ENCODE data around the gene TAS2R1. TPM values are rescaled to one million over a fixed set of nuclear protein-coding genes. Genes with fewer than 3 reads are reported as not detected.

TAS2R1 gene
- total RNA-seq, 4 donors from 2014 or later, result not detected

DNA sequence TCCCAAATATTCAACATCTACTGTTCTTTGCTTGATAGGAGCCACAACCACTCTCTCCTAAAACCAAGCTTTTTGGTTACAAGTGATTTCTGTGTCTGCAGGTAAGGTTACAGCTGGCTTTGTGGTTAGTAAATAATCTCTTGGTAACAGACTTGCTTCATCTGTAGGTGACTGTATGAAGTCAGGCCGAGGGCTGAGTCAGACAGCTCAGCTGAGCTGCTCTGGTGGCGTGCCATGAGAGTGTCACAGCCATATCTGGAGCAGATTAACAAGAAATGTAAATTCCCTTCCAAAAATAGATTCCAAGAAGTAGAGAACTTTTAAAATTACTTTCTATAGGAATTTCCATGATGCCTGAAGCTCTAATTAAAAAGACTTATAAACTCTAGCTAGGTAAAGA lies 23.7 kb upstream of the TAS2R1 start:
- no peaks in the 10 kb centered on the region for H3K36me3 ChIP-seq
- 44% methylated on average over 2 of the region's 2 CpGs; no CpG with 5 or more reads in 1 of the 2 donors for WGBS, 2 donors (ENCODE audit: low coverage in 1 of 2)
- no peak overlapping the region for H3K4me3 ChIP-seq
- H3K4me1 ChIP-seq, result no peaks in the 10 kb centered on the region
- H3K27ac ChIP-seq, result no peak overlapping the region
- no peaks in the 10 kb centered on the region for H3K9me3 ChIP-seq
- in situ Hi-C loops (cut with MboI; ENCODE audit: low pct_ligation_motif_present in 1 of 4, low pct_unique_long_range_greater_than_20kb in 1 of 4, low sequenced_read_pairs in 3 of 4), result no loop called here
- TF ChIP-seq, protein P1, sequence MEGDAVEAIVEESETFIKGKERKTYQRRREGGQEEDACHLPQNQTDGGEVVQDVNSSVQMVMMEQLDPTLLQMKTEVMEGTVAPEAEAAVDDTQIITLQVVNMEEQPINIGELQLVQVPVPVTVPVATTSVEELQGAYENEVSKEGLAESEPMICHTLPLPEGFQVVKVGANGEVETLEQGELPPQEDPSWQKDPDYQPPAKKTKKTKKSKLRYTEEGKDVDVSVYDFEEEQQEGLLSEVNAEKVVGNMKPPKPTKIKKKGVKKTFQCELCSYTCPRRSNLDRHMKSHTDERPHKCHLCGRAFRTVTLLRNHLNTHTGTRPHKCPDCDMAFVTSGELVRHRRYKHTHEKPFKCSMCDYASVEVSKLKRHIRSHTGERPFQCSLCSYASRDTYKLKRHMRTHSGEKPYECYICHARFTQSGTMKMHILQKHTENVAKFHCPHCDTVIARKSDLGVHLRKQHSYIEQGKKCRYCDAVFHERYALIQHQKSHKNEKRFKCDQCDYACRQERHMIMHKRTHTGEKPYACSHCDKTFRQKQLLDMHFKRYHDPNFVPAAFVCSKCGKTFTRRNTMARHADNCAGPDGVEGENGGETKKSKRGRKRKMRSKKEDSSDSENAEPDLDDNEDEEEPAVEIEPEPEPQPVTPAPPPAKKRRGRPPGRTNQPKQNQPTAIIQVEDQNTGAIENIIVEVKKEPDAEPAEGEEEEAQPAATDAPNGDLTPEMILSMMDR (IDR thresholded peaks at IDR 0.05), result no peak
- TF ChIP-seq POLR2AphosphoS5 (IDR thresholded peaks at IDR 0.05), result no peak
- no peak for TF ChIP-seq POLR2A (IDR thresholded peaks at IDR 0.05)
- no peak for TF ChIP-seq EP300 (IDR thresholded peaks at IDR 0.05; ENCODE audit: low read depth)
- no peak for DNase-seq
- intact Hi-C loops (cut with DNase I; ENCODE audit: low total_unique reads), result no loop called here
- no peaks in the 10 kb centered on the region for H3K27me3 ChIP-seq

DNA sequence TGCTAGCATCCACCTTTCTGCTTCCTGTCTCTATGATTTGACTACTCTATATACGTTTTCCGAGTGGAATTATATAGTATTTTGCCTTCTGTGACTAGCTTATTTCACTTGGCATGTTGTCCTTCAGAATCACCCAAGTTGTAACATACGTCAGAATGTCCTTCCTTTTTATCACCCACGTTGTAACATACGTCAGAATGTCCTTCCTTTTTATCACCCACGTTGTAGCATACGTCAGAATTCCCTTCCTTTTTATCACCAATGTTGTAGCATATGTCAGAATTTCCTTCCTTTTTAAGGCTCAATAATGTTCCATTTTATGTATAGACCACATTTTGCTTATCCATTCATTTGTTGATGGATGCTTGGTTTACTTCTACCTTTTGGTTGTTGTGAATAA lies 22.9 kb upstream of the TAS2R1 start:
- intact Hi-C loops (cut with DNase I; ENCODE audit: low total_unique reads), result no loop called here
- H3K36me3 ChIP-seq, result no peaks in the 10 kb centered on the region
- H3K27ac ChIP-seq, result no peak overlapping the region
- no peaks in the 10 kb centered on the region for H3K9me3 ChIP-seq
- TF ChIP-seq POLR2AphosphoS5 (IDR thresholded peaks at IDR 0.05) (no peak), POLR2A (IDR thresholded peaks at IDR 0.05) (no peak), EP300 (IDR thresholded peaks at IDR 0.05; ENCODE audit: low read depth) (no peak)
- TF ChIP-seq, protein P1 (IDR thresholded peaks at IDR 0.05), result no peak
- DNase-seq, result no peak
- 77 to 83% methylated on average over 7 of the region's 7 CpGs for WGBS, 2 donors (ENCODE audit: low coverage in 1 of 2)
- no peak overlapping the region for H3K4me3 ChIP-seq
- H3K27me3 ChIP-seq, result no peaks in the 10 kb centered on the region
- H3K4me1 ChIP-seq, result no peaks in the 10 kb centered on the region
- in situ Hi-C loops (cut with MboI; ENCODE audit: low pct_ligation_motif_present in 1 of 4, low pct_unique_long_range_greater_than_20kb in 1 of 4, low sequenced_read_pairs in 3 of 4), result no loop called here

DNA sequence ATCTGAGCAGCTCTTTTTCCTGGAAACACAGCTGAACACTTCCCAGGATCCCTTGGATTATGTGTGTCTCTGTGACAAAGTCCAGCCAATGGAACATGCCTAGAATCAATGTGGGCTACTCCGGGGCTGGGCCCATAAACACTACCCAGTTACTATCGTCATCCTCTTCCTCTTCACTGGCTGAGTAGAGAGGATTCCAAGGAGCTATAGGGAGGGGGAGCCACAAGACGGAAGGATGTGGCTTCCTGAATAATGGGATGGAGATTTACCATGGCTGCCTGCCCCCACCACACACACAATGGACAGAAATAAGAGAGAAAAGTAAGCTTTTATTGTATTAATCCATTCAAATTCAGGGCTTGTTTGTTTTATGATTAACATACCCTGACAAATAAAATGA lies 22.1 kb upstream of the TAS2R1 start:
- WGBS, 2 donors (ENCODE audit: low coverage in 1 of 2), result 60 to 79% methylated on average over 1 to 3 of the region's 3 CpGs
- intact Hi-C loops (cut with DNase I; ENCODE audit: low total_unique reads), result no loop called here

DNA sequence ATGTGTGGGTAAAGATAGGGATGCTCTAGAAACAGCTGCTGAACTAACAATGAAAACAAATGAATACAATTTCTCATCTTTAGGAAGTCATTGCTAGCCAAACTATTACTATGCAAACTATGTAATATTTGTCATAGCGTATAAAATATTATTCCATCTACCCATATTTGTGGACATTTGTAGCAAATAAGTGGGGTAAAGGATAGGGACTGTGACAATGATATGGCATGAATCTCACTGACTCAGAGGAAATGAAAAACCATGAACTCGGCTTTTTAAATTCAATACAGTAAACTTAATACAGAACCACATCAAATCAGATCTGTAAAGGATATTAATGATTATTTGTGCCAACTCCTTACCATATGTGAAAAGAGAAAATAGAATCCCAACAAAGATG lies 16.7 kb upstream of the TAS2R1 start:
- no peaks in the 10 kb centered on the region for H3K9me3 ChIP-seq
- TF ChIP-seq, protein P1 (IDR thresholded peaks at IDR 0.05), result no peak
- TF ChIP-seq EP300 (IDR thresholded peaks at IDR 0.05; ENCODE audit: low read depth), result no peak
- no peak for TF ChIP-seq POLR2A (IDR thresholded peaks at IDR 0.05)
- no peak for TF ChIP-seq POLR2AphosphoS5 (IDR thresholded peaks at IDR 0.05)
- intact Hi-C loops (cut with DNase I; ENCODE audit: low total_unique reads), result no loop called here
- H3K27me3 ChIP-seq, result no peaks in the 10 kb centered on the region
- H3K27ac ChIP-seq, result no peak overlapping the region
- DNase-seq, result no peak
- 90 to 91% methylated on average over 2 of the region's 2 CpGs for WGBS, 2 donors (ENCODE audit: low coverage in 1 of 2)
- no peak overlapping the region for H3K4me3 ChIP-seq
- in situ Hi-C loops (cut with MboI; ENCODE audit: low pct_ligation_motif_present in 1 of 4, low pct_unique_long_range_greater_than_20kb in 1 of 4, low sequenced_read_pairs in 3 of 4), result no loop called here
- no peaks in the 10 kb centered on the region for H3K36me3 ChIP-seq
- H3K4me1 ChIP-seq, result no peaks in the 10 kb centered on the region

More for the DNA sequence above, 22.1 kb upstream of the TAS2R1 start:
- Histone ChIP-seq H3K36me3 (no peaks in the 10 kb centered on the region), H3K4me1 (no peaks in the 10 kb centered on the region), H3K27me3 (no peaks in the 10 kb centered on the region), H3K9me3 (no peaks in the 10 kb centered on the region), H3K27ac (no peak overlapping the region), H3K4me3 (no peak overlapping the region)
- in situ Hi-C loops (cut with MboI; ENCODE audit: low pct_ligation_motif_present in 1 of 4, low pct_unique_long_range_greater_than_20kb in 1 of 4, low sequenced_read_pairs in 3 of 4), result no loop called here
- no peak for DNase-seq
- TF ChIP-seq, protein P1 (IDR thresholded peaks at IDR 0.05), result no peak
- TF ChIP-seq POLR2AphosphoS5 (IDR thresholded peaks at IDR 0.05), result no peak
- no peak for TF ChIP-seq POLR2A (IDR thresholded peaks at IDR 0.05)
- no peak for TF ChIP-seq EP300 (IDR thresholded peaks at IDR 0.05; ENCODE audit: low read depth)
